ENCODE data around the gene MRPS14. TPM values are rescaled to one million over a fixed set of nuclear protein-coding genes. Genes with fewer than 3 reads are reported as not detected.

The MRPS14 gene
- total and polyA plus RNA-seq, 2 of the 4 experiments (the other 2 are of a cell fraction): 22.0 to 23.1 TPM

- in situ Hi-C loops (cut with MboI; ENCODE audit: low sequenced_read_pairs): no loop called here
- CTCF ChIA-PET: interaction anchor here (0.5 kb wide), 2 partner anchors 21 to 22 kb away, joined by 3 to 4 read pairs; no protein-coding TSS in a partner anchor
- DNase-seq: peak; percentile 7
These were observed 58.3 kb downstream of the MRPS14 start for GRCh38 chr1:174964972-174965361.

More at GRCh38 chr1:174964972-174965361, 58.3 kb downstream of the MRPS14 start:
- Histone ChIP-seq H3K27ac (ENCODE audit: insufficient read depth, low read length) (no peak overlapping the region), H3K9me1 (ENCODE audit: insufficient read depth, low read length) (no peaks in the 10 kb centered on the region), H3K4me3 (ENCODE audit: insufficient read depth, low read depth, low read length) (no peak overlapping the region), H3K9me3 (ENCODE audit: control insufficient read depth, insufficient read depth, low read length) (no peaks in the 10 kb centered on the region), H2AK5ac (ENCODE audit: low read depth, low read length) (no peak overlapping the region), H2AK9ac (replicated peaks; ENCODE audit: low read depth, low read length, poor library complexity) (no peak overlapping the region), H4K20me1 (ENCODE audit: insufficient read depth, low read length) (no peaks in the 10 kb centered on the region), H3K4ac (ENCODE audit: low read depth, low read length) (no peak overlapping the region), H3K18ac (ENCODE audit: low read depth, low read length) (no peak overlapping the region), H3K14ac (replicated peaks; ENCODE audit: low read depth, low read length) (no peak overlapping the region), H3K56ac (ENCODE audit: extremely low read depth, insufficient read depth, low read length) (no peak overlapping the region), H3K9ac (ENCODE audit: low read depth, low read length) (no peak overlapping the region), H3K27me3 (ENCODE audit: control insufficient read depth, insufficient read depth, low read length) (peaks cover 8% of the 10 kb centered on the region; the same call in 1 of the 2 replicates), H4K5ac (ENCODE audit: low read depth, low read length) (no peak overlapping the region), H3K23ac (ENCODE audit: low read depth, low read length) (no peak overlapping the region), H3K4me2 (ENCODE audit: low read depth, low read length) (no peak overlapping the region), H3K36me3 (ENCODE audit: control insufficient read depth, insufficient read depth, low read length) (no peaks in the 10 kb centered on the region), H3K79me1 (ENCODE audit: low read depth in 1 of 2, low read length in 2 of 2) (no peaks in the 10 kb centered on the region), H3K4me1 (ENCODE audit: control insufficient read depth, insufficient read depth, low read length) (no peaks in the 10 kb centered on the region), H2BK15ac (ENCODE audit: low read depth, low read length) (no peak overlapping the region), H2BK5ac (ENCODE audit: low read depth, low read length, poor library complexity, severe bottlenecking) (no peak overlapping the region), H2BK120ac (ENCODE audit: low read depth, low read length) (no peak overlapping the region), H2AFZ (replicated peaks; ENCODE audit: low read length, poor library complexity) (no peak overlapping the region), H2BK20ac (ENCODE audit: low read depth, low read length) (no peak overlapping the region), H4K91ac (ENCODE audit: insufficient read depth, low read depth, low read length) (no peak overlapping the region), H4K8ac (ENCODE audit: low read depth in 2 of 2, low read length in 2 of 2) (no peak overlapping the region)
- BruUV-seq (replicated peaks): no TSS peak
- POLR2A ChIA-PET (ENCODE audit: unreplicated experiment): interaction anchor here (0.6 kb wide), 1 partner anchor 176 kb away, joined by 3 read pairs; no protein-coding TSS in a partner anchor
- dilution Hi-C loops (cut with HindIII; ENCODE audit: low sequenced_read_pairs, unreplicated experiment): no loop called here
- WGBS, 2 experiments (ENCODE audit: extremely low coverage in 2 of 2, insufficient read length in 1 of 2): no CpG with 5 or more reads among the region's 1 CpG
- no peak for TF ChIP-seq RFX5 (IDR thresholded peaks at IDR 0.05; ENCODE audit: low read depth, low read length)
- no peak for TF ChIP-seq CHD1 (IDR thresholded peaks at IDR 0.05; ENCODE audit: low read depth, low read length)
- no peak for TF ChIP-seq RCOR1 (IDR thresholded peaks at IDR 0.05; ENCODE audit: insufficient replicate concordance, low read length)
- no peak for TF ChIP-seq CEBPB (IDR thresholded peaks at IDR 0.05; ENCODE audit: low read depth, low read length)
- no peak for TF ChIP-seq RAD21 (IDR thresholded peaks at IDR 0.05; ENCODE audit: low read length)
- TF ChIP-seq MAZ (IDR thresholded peaks at IDR 0.05; ENCODE audit: borderline replicate concordance, low read depth, low read length): no peak
- TF ChIP-seq USF2 (IDR thresholded peaks at IDR 0.05; ENCODE audit: low read depth, low read length): no peak
- no peak for TF ChIP-seq MAFK (IDR thresholded peaks at IDR 0.05; ENCODE audit: low read depth, low read length)
- TF ChIP-seq MXI1 (IDR thresholded peaks at IDR 0.05; ENCODE audit: borderline replicate concordance, low read depth, low read length): no peak
- no peak for TF ChIP-seq POLR2A (IDR thresholded peaks at IDR 0.05; ENCODE audit: low read depth, low read length)
- TF ChIP-seq FOS (IDR thresholded peaks at IDR 0.05; ENCODE audit: low read depth, low read length): no peak
- no peak for TF ChIP-seq ELK1 (IDR thresholded peaks at IDR 0.05; ENCODE audit: borderline replicate concordance, low read depth, low read length)
- no peak for TF ChIP-seq BHLHE40 (IDR thresholded peaks at IDR 0.05; ENCODE audit: low read depth, low read length)
- TF ChIP-seq NFE2L2 (IDR thresholded peaks at IDR 0.05; ENCODE audit: low read depth, low read length): no peak
- TF ChIP-seq SMC3 (IDR thresholded peaks at IDR 0.05; ENCODE audit: low read depth, low read length): no peak
- ATAC-seq (ENCODE audit: low read depth): peak; percentile 54
- intact Hi-C loops (cut with micrococcal nuclease): no loop called here

All from IMR-90 (cell line).